HCEC 1CT (cell line): Measurements from ENCODE around the gene CENPX.

ENCODE experiments used
- DNase-seq: peaks from one replicate; pipeline ENCODE4 v3.0.0-alpha.2; 2017

CENPX gene

GRCh38 chr17:82021900-82022309 is 773 bp downstream of the CENPX start:
- DNase-seq: no peak

- DNase-seq: peak; percentile 60
Observed at GRCh38 chr17:82021107-82021899, 1.4 kb downstream of the CENPX start.

DNA sequence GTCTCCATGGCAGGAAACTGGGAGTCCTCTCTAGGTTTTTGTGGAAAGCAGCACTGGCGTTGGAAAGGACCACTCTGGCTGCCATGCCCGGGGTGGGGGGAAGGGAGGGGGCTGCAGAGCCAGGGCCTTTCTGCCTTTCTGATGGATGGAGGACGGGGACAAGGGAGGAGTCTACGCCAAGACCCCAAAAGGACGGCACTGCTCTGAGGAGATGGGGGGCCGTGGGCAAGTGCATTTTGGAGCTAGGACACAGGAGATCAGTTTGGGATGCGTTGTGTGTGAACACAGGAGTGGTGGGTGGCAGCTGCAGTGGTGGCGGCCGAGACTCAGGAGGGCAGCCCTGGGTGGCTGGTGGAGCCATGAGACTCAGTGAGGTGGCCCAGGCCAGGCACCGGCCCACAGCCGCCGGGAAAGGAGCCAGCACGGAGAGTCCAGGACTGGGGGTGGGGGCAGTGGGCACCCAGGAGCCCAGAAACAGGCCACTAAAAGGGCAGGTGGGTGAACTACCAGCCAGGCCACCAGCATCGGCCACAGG is 2.0 kb downstream of the CENPX start:
- no peak for DNase-seq

DNA sequence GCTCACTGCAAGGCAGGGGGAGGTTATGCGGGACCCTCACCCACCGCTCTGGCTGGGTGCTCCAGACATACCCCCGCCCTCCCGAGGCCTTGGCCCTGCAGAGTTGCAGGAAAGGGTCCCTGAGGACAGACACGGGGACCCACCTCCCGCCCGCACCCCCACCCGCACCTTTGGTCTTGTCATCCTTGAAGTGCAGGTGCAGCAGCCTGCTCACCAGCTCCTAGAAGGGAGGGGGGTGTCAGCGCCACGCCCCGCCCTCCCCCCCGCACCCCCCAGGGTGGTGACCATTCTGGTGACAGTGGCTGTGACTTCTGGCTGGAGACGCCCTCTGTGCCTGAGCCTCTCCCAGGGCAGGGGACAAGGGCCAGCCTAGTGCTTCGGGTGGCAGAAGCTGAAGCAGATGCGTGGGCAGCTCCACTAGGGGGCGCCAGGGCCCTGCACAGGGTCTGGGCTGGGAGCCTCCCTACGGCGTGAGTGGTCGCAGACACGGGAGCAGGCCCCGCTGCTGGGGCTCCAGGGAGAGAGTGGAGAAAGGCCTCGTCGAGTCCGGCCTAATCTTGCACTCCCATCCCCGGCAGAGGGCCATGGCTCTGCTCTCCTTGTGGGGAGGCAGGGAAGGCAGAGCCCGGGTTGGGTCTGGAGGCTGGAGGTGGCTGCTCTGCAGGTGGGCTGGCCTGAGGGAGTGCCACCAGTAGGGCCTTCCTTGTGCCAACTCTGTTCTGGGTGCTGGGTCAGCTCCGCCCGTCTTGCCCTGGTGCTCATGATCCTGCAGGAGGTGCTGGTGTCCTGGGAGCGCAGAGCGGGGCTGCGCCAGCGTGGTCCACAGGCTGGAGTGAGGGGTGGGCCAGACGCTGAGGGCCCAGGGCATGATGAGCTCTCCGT is 2.7 kb downstream of the CENPX start:
- peak; percentile 32 for DNase-seq

DNA sequence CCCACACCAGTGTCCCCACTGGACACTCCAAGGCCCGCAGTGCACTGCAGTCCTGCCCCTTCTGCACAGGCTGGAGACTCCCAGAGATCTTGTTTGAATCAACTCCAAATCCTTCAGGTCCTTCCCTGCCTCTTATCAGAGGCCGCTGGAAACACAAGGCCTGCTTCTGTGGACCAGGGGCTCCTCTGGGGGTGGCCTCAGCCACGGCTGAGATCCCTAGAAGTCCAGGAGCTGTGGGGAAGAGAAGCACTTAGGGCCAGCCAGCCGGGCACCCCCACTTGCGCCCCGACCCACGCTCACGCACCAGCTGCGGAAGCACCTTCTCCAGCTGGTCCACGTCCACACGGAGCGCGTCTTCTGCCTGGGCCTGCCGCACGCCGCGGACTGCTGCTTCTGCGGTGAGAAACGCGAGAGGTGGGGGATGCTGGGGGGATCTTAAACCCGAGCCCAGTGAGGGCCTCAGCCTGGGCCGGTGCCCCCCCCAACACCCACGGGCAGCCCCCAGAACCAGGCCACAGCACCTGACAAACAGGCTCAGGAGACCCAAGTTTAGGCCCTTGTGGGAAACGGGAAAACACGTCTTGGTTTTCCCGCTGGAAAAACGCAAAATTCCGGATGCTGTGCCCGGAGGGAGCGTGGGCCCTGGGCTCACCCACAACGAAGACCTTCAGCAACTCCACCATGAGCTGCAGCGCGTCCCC is 3.5 kb downstream of the CENPX start:
- DNase-seq: no peak

DNA sequence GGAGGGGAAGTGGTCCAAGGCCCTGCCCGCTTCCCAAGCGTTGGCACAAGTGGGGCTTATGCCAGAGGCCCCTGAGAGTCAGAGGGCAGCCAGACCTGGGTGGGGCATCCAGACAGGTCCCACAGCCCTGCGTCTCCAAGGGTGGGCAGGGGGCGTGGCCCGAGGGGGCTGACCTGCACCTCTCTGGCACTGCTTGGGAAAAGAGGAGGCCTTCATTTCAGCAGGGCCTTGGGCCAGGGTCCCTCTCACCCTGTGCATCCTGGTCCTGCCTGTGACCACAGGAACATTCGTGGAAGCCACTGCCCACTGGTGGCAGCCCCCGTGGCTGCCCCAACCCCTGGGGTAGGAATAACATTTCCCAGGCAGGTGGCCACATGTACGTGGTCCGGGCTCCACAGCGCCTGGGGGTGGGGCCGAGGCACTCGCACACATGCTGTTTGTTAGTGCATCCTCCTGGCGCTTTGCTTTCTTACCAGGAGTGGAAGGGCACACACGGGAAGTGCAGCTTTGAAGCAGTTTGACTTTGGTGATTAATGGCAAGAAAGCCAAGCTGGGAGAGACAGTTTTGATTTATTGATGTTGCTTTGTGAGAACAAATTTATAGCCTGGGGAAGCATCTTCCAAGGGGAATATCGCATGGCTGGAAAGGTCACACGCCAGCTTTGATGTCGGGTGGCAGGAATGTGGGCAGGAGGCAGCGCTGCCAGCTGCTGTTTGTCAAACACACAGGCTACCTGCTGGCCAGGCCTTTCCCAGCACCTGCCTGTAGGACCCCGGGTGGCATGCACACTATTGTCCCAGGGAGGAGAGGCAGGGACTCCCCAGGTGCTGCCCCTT is 4.3 kb downstream of the CENPX start:
- DNase-seq: no peak

DNA sequence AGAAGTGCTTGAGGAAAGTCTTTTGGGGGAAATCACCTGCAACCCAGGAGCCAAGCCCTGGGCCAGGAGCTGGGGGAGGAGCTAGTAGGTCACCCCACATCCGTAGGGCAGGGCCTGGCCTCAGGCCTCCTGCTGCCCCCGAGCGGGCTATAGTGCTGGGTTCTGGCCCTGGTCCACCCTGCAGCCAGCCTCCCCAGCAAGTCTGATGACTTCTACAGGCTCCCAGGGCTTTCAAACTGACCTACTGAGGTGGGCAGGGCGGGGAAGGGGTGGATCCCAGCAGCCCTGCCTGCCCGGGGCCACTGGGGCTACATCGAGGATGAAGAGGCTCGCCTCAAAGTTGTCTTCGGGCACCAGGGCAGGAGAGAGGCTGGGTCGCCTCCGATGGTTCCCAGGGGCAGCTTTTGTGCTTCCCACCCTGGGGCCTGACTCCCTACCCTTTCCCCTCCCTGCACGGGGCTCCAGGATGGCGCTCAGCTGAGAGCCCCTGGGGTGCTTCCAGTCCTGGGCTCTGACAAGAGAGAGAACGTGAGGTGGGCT is 5.0 kb downstream of the CENPX start:
- no peak for DNase-seq

DNA sequence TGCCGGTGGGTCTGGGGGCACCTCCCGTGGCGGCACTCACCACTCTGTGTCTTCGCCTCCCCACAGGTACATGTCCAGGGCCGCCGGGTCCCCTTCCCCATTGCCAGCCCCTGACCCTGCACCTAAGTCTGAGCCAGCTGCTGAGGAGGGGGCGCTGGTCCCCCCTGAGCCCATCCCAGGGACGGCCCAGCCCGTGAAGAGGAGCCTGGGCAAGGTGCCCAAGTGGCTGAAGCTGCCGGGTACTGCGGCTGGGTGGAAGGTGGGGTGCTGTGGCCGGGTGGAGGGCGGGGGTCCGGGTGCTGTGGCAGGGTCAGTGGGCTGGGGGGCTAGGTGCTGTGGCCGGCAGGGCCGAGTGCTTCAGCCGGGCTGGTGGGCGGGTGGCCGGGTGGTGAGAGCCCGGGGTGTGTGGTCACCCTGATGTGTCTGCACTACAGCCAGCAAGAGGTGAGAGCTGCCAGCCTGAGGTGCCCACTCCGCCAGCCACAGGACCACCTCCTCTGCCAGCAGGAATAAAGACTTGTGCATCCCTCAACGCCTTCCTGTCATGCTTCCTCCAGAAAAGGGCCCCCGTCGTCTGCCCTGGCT is 5.7 kb downstream of the CENPX start:
- no peak for DNase-seq

DNA sequence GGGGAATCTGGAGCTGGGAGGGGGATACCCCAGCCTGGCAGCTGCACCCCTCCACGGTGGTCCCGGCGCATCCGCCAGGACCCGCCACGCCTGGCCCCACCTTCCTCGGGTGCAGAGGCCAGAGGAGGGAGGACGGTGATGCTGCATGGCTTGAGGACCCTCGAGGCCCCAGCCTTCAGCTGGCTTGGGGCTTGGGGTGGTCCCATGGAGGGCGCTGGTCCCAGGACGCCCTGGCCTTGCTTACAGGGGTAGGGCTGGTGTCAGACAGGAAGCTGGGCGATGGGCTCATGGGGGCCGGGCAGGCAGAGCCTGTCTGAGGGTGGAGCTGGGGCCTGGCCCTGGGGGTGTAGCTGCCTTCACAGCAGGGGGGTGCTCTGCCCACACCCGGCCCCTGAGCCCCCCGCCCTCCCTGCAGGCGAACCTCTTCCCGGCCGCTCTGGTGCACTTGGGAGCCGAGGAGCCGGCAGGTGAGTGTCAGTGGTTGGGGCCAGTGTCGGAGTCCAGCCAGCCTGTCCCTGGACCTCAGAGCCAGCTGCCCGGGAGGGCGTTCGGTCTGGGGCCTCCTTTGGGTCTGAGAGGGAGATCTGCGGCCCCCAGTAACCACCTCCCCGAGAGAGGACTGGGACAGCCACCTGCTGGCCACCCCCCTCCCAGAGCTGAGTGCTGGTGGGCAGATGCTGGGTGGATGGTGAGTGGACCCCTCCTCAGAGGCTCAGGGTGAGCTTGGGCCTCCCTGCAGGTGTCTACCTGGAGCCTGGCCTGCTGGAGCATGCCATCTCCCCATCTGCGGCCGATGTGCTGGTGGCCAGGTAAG is 6.4 kb downstream of the CENPX start:
- no peak for DNase-seq

DNA sequence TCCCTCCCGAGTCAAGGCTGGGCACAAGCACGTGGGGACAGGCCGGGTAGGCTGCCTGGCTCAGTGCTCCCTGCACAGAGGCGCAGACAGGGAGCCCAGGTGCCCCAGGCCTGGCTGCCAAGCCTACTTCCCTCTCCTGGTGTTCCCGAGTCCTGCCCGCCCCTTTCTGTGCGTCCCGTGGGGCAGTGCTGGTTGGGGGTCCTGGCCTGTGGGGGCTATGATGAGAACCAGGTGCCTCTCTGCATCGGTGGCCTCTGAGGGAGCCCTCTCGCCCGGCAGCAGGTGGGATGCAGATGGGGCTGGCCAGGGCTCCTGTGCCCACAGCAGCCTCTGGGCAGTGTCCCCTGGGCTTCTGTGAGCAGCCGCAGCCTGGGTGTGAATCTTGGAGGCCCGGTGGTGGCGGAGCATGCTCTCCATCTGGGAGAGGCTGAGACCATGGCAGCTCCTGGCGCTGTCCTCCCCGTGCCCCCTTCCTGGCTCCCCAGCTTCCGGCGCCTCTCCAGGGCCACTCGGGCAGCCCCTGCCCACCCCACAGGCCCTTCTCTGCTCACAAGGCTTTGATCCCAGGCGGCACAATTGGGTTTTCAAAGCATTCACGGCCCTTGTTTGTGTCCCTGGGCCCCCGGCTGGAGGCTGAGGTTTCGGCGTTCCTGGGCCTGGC is 7.2 kb downstream of the CENPX start:
- no peak for DNase-seq

DNA sequence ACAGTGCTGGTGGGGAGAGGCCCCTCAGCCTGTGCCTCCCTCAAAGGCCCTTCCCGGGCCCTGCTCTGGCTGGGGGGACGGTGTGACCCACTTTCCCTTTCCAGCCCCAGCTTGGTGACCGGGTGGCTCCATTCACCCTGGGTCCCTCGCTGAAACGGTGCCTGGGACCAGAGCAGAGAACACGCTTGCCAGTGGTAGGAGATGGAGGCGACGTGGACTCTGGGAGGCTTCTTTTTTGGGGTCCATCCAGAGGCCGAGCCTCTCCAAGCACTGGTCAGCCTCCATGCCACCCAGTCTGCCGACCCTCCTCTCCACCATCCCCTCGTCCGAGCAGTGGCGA is 7.7 kb downstream of the CENPX start:
- no peak for DNase-seq

DNA sequence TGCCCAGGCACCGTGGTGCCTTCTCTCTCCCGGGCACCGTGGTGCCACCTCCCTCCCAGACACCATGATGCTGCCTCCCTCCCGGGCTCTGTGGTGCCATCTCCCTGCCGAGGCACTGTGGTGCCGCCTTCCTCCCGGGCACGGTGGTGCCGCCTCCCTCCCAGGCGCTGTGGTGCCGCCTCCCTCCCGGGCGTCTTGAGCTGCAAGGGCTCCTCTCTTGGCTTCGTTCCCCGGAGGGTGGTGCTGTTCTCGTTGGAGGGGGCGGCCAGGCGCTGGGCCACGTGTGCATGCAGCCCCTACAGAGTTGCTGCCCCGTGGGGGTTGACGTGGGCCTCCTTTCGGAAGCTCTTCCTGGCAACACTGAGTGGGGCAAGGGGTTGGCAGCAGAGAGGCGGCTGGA is 8.2 kb downstream of the CENPX start:
- no peak for DNase-seq

GRCh38 chr17:82013772-82014321 is 8.8 kb downstream of the CENPX start:
- no peak for DNase-seq

- DNase-seq: no peak
Observed at GRCh38 chr17:82013341-82013740, 9.3 kb downstream of the CENPX start.

DNA sequence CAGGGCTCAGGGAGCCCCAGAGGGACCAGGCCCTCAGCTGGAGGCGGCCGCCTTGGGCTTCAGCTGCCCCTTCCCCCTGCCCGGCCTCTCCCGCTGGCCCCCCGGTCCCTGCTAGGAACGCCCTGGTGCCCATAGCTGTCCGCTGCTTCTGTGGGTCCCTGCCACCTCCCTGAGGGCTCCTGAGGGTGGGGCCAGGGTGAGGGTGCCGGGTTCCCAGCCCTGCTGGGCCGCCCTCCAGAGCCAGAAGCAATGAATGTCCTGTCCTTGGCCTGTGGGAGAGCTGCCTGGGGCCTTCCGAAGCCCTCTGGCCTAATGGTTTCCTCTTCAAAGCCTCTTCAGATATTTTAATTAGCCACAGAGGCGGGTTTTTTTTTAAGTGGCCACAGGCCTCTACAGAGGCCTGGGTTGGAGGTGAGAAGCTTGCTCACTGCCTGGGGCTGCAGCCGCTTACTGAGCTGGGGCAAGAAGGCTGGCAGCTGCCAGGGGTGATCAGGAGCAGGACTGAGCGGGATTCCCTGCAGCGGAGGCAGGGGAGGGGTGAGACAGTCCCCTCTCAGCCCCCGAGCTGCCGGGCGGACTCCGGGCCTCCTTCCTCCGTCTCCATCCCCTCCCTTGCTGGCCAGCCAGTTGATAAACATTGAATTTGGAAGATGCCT is 9.9 kb downstream of the CENPX start:
- DNase-seq: no peak

DNA sequence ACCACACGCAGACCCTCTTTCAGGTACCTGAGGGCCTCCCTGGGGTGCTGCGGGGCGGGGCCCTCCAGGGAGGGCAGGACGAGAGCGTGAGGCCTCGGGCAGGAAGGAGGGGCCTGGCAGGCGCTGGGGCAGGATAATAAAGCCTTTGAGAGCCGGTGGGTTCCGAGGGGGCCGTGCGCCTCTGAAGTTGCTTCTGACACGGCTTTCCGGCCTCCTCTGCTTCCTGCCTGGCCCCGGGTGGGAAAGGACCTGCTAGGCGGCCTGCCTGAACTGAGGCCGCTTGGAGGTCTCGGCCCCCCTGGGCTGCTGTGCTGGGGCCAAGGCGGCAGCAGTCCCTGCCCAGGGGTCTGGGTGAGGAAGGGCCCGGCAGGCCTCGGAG is 10.4 kb downstream of the CENPX start:
- DNase-seq: no peak

GRCh38 chr17:82011617-82012187 is 11.0 kb downstream of the CENPX start:
- no peak for DNase-seq

DNA sequence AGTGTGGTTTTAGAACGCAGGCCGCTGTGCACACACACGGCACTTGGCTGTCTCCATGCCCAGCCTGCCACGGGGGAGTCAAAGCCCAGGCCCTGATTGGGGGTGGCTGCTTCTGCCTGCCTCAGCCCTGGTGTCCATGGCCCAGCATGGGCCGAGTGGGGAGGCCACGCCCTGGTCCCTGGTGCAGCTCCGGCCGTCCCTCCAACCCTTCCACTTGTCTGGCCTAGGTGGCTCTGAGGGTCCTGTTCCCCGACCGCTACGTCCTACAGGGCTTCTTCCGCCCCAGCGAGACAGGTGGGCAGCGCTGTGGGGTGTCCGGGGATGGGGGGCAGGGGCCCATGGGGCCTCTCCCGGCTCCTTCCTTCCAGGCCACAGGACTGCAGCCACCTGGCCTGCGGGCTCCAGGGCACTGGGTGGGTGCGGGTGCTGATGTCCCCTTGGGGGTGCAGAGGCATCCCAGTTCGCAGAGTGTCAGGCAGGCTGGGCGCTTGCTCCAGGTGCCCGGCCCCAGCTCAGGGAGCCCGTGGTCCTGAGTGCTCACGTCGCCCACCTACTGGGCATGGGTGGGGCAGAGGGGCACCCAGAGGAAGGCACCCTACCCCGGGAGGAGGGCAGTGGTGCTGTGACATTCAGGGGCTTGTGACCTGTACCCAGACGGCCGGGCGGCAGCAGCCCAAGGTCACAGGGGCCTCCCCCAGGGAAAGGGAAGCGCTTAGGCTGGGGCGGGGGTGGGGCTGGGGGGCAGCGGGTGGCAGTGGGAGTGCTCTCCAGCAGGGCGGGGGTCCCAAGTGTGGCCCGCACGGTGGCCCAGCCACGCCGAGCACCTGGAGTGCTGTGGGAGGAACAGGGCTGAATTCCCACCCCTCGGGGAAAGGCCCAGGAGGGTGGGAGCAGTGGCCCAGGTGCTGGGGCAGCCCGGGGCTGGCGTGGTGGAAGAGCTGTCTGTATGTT is 11.8 kb downstream of the CENPX start:
- no peak for DNase-seq
